ENCODE measurements around the gene ZNF524.

The ZNF524 gene

DNA sequence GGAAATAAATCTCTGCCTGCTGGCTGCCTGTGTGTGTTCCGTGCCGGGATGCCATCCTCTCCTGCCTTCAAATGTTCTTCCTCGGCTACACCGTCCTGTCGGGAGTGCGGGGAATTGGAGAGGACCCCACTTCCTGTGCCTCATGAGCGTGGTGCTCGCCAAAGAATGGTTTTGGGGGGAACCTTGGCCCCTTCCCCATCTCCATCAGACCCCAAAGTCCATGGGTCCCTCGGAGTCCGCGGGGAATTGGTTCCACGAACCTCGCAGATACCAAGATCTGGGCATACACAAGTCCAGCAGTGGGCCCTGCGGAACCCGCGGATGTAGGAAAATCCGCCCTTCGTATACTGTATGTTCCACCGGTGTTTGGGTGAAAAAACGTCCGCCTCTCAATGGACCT is 3.0 kb downstream of the ZNF524 start:
- no peak for DNase-seq

GRCh38 chr19:55603581-55604292 is 3.6 kb downstream of the ZNF524 start:
- DNase-seq: no peak

DNA sequence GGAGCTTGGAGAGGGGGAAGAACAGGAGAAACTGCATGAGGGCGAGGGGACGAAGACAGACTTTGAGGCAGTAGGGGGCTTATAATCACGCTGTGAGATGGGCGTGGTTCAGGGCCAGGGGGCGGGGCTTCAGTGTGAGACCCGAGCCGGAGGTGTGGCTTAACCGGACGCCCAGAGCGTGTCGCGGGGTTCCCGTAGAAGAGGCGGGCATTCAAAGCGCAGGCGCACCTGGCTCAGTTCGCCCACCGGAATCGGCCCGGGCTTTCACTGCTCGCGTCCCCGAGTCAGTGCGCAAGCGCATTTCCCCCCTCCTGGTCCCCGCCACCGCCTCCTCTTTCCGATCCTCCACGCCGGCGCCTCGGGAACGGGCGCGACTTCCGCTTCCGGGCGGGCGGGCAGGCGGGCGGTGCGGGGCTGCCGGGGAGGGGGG is 5.1 kb downstream of the ZNF524 start:
- DNase-seq: peak; percentile 99

DNA sequence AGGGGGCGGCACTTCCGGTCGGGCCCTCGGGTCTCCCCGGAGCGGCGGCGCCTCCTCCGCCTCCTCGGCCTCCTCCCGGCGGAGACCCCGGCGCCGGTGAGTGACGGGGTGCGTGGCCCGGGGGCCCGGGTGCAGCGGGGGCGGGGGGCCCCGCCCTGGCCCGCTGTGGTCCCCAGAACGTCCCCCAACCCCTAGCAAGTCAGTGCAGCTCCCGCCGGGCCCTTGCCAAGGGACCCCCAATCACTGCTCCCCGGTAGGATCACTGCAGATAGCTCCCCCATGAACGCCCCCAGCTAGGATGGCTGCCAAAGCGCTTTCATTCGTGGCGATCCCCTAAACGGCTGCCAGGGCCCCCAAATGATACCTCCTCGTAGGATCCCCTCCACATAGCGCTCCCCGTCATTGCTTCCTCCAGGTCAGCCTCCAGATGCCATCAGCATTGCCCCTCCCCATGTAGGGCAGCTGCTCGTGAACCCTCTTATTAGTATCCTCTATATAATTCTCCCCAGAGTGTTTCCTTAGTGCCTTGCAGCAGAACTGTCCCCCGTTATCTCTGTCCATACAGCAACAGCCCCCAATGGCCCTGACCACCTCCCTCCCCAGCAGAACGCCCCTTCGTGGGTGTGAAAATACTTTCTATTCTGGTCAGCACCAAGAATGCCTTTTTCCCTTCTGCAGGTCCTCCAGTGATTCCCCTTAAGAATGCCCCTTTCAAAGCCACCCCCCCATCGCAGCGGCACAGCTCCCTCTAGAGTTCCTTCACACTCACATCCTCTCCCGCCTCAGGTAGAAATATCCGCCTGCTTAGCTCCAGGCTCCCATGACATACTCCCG is 5.8 kb downstream of the ZNF524 start, which contains the start of gene ZNF865:
TSS of gene ZNF865 (plus strand) at position 11 of the 834 bp plus-strand sequence. CDS start 7,972 bp downstream, outside the sequence.
- peak; percentile 72 for DNase-seq

- no peak for DNase-seq
Observed at GRCh38 chr19:55606471-55606787, 6.3 kb downstream of the ZNF524 start.

GRCh38 chr19:55606817-55607216 is 6.7 kb downstream of the ZNF524 start:
- no peak for DNase-seq

- DNase-seq: no peak
Observed at GRCh38 chr19:55609326-55609725, 9.2 kb downstream of the ZNF524 start.

- DNase-seq: no peak
Observed at GRCh38 chr19:55611300-55611982, 11.4 kb downstream of the ZNF524 start.

GRCh38 chr19:55611983-55612645 is 12.0 kb downstream of the ZNF524 start:
- DNase-seq: no peak

DNA sequence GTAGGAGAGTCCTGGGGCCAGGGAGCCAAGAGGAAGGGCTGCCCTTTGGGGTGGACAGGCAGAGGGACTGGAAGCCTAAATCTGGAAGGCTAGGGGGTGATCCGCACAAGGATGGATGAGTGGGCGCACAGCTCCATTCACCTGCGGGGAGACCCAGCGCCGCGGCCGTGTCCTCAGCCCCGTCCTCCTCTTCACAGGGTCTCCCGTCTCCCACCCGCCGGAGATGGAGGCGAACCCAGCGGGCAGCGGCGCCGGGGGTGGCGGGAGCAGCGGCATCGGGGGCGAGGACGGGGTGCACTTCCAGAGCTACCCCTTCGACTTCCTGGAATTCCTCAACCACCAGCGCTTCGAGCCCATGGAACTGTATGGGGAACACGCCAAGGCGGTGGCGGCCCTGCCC is 13.3 kb downstream of the ZNF524 start:
- no peak for DNase-seq

GRCh38 chr19:55613930-55614710 is 14.0 kb downstream of the ZNF524 start:
- DNase-seq: no peak

- DNase-seq: no peak
Observed at GRCh38 chr19:55614711-55615542, 14.8 kb downstream of the ZNF524 start.

DNA sequence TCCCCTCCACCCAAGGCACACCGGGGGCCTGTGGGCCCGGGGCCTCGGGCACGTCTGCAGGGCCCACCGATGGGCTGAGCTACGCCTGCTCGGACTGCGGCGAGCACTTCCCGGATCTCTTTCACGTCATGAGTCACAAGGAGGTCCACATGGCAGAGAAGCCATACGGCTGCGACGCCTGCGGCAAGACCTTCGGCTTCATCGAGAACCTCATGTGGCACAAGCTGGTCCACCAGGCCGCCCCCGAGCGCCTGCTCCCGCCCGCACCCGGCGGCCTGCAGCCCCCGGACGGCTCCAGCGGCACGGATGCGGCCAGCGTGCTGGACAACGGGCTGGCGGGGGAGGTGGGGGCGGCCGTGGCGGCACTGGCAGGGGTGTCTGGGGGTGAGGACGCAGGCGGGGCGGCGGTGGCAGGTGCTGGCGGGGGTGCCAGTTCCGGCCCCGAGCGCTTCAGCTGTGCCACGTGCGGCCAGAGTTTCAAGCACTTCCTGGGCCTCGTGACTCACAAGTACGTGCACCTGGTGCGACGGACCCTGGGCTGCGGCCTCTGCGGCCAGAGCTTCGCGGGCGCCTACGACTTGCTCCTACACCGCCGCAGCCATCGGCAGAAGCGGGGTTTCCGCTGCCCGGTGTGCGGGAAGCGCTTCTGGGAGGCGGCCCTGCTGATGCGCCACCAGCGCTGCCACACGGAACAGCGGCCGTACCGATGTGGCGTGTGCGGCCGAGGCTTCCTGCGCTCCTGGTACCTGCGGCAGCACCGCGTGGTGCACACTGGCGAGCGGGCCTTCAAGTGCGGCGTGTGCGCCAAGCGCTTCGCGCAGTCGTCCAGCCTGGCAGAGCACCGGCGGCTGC is 15.7 kb downstream of the ZNF524 start:
- no peak for DNase-seq

GRCh38 chr19:55616395-55616875 is 16.3 kb downstream of the ZNF524 start:
- DNase-seq: no peak

GRCh38 chr19:55617426-55617825 is 17.3 kb downstream of the ZNF524 start:
- DNase-seq: no peak

- DNase-seq: no peak
Observed at GRCh38 chr19:55618426-55618825, 18.3 kb downstream of the ZNF524 start.

- DNase-seq: no peak
Observed at GRCh38 chr19:55619286-55619685, 19.2 kb downstream of the ZNF524 start.

DNA sequence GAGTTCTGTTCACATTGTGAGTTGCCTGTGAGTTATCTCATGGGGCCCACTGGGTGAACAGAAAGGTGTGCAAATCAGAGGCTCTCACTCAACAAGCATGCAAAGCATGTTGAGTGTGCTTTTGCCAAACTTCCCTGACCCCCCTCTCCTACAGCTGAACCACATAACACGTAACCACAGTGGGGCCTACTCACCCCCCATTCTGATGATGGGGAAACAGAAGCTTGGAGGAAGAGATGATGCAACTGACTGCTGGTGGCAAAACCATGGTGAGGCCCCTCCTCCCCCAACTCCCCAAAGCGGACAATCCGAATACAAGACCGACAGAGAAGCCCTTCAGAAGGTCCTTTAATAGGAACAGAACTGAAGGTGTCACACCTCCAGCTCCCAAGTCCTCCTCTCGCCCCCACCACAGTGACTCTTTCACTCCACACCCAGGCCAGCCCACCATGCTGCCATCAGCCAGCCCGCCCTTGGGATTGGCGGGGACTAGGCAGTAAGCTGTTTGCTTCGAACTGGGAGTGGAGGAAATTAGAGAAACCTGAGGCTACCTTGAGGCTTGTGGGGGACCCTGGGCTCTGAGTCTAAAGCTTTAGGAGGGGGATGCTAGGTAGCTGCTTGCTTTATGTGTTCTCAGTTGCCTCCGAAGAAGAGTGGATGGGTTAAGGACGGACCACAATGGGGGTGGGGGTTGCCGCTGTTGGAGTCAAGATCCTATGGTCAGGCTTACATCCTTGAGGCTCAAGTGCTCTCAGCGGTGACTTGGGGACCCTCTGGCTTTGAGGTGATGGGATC is 20.5 kb downstream of the ZNF524 start:
- no peak for DNase-seq

DNA sequence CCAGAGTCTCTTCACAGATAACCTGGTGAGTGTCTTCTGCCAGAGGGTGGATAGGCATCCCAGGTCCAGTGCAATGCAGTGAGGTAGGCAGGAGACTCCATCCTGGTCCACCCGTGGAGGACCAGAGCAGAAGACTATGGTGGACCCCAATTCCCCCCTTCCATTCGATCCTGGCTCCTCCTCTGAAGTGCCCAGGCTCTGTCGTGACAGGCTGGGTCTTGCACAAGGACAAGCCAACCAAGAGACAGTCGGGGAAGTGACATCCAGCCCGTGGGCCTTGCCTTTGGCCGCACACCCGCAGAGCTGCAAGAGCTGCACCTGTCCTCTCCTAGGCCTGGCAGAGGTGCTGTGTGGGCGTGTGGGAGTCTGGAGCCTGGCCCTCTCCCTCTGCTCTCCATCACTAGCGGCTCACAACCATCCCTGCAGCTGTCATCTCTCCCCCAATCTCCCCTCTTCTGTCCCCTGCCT is 21.2 kb downstream of the ZNF524 start:
- DNase-seq: no peak

All from COR-L47 (cell line).